CD4-positive, alpha-beta T cell treated with Interferon gamma for 1 hour (primary cell): ENCODE results near the gene CFAP57.

Experiments
- DNase-seq: peaks from one replicate; pipeline ENCODE4 v3.0.0-alpha.2; 2020

CFAP57 gene

GRCh38 chr1:43302721-43303470, 130.8 kb downstream of the CFAP57 start:
- DNase-seq: no peak

- no peak for DNase-seq
Measured at GRCh38 chr1:43303471-43304313, 131.6 kb downstream of the CFAP57 start.
